ENCODE results near the gene DDX39A.

DNA sequence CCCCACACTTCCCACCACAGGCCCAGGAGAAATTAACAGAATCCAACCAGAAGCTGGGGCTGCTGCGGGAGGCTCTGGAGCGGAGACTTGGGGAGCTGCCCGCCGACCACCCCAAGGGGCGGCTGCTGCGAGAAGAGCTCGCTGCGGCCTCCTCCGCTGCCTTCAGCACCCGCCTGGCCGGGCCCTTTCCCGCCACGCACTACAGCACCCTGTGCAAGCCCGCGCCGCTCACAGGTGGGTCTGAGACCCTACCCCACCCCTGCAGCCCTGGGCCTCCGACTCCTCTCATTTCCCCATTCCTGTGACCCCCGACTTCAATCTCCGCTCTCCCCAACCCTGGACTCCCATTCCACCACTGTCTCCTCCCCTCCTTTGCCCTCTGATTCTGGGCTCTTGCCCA, 31.7 kb upstream of the DDX39A start:
- TF ChIP-seq POLR2AphosphoS5 (IDR thresholded peaks at IDR 0.05; ENCODE audit: insufficient read depth in 1 of 2, low read depth in 1 of 2) = no peak
- TF ChIP-seq CTCF (IDR thresholded peaks at IDR 0.05) = no peak

Data from vagina (tissue), 2 donors.